Pancreas (tissue), 10 donors: Measurements from ENCODE around the gene FMO5. TPM values are rescaled to one million over a fixed set of nuclear protein-coding genes. Genes with fewer than 3 reads are reported as not detected.
"Not testable (repeated sequence)": the region's sequence is repeated elsewhere in the genome, so short reads cannot be mapped to it uniquely, and the experiment has no call there.

ENCODE experiments used
- ATAC-seq, 4 donors: fragments of 200-7000 bp; cut with Tn5 transposase; one replicate each; pipeline versions ENCODE4 v1.8.0 to v1.9.1; 2020; ENCODE audit warnings: mild to moderate bottlenecking in 4 of 4, moderate library complexity in 4 of 4
- DNase-seq, 6 donors: peaks; one replicate each; pipeline ENCODE4 v3.0.0-alpha.2; 2020
- FAIRE-seq: peaks from 2 replicates; lab custom pipeline; 2012; peaks lifted over from hg19 to GRCh38; lab: Jason Lieb, UNC
- H3K27ac ChIP-seq, 4 donors: fragments of 200-600 bp; sonication (generic); 1 replicate in 3 of 4; 2 replicates in 1 of 4; pipeline versions ENCODE4 v1.5.0 to v1.8.0; 2020
- H3K27me3 ChIP-seq, 4 donors: fragments of 200-600 bp; one replicate each; pipeline ENCODE4 v1.8.0; 2021
- H3K36me3 ChIP-seq, 3 donors: fragments of 200-600 bp; sonication (generic) in 1 of 3; one replicate each; pipeline versions ENCODE4 v1.5.0 to v1.8.0; 2020 to 2021
- H3K4me1 ChIP-seq, 3 donors: fragments of 200-600 bp; one replicate each; pipeline ENCODE4 v1.8.0; 2021
- H3K4me3 ChIP-seq, 4 donors: fragments of 200-600 bp; sonication (generic) in 2 of 4; one replicate each; pipeline versions ENCODE4 v1.5.0 to v1.8.0; 2020 to 2021
- H3K9me3 ChIP-seq, 4 donors: fragments of 200-600 bp; one replicate each; pipeline ENCODE4 v1.8.0; 2021
- CTCF ChIP-seq, 4 donors: fragments of 200-600 bp; sonication (generic) in 3 of 4; IDR thresholded peaks; one replicate each; pipeline versions ENCODE4 v1.5.0 to v1.8.0; 2021; ENCODE audit warnings: antibody characterized with exemption in 4 of 4
- WGBS, 2 donors: extraction: QIAGEN DNeasy Blood & Tissue Kit; methylation state at CpG; one replicate each; pipeline ENCODE4 v1.1.7; 2013; 5-methylcytosine and 5-hydroxymethylcytosine counted together
- intact Hi-C, 3 donors: fragments of 100-400 bp; cut with DNase I; formaldehyde crosslinking; loops; one replicate each; pipeline versions ENCODE4 v1.11.1 to v1.14.2; 2022
- polyA plus RNA-seq, 2 donors: library from polyadenylated mRNA; stranded (reverse); fragments of 200-250 nt; gene quantifications; one replicate each; pipeline ENCODE4 v1.2.3, GENCODE V29; 2013
- total RNA-seq, 6 donors: library from RNA; stranded (reverse); fragmentation: NEBNext Ultra II Directional in 4 of 6; extraction: Animal tissue kit (Norgen Biotek cat#: 25700) in 4 of 6; gene quantifications; one replicate each; pipeline versions ENCODE4 v1.2.1 to v1.2.4, GENCODE V29; 2021 to 2023
- donor health status: healthy with polysubstance abuse.
- donor health status: DM: no; HTN: no; CAD: no; lungs with moderate emphysema.
- donor health status: DM: no; HTN: no; CAD: no.
- donor health status: control.
- donor health status: control.
- donor health status: Bipolar disorder and iron deficiency.
- donor health status: DM: yes; HTN: yes; CAD: no.
- donor health status: DM: no; HTN: no; CAD: no.
- donor health status: DM: no; HTN: no; CAD: no.
- donor health status: DM: yes; HTN: yes; CAD: no.

Gene FMO5
- total and polyA plus RNA-seq, 8 donors = 7.5 to 32.5 (median 14.6) TPM

GRCh38 chr1:147241934-147242448, 16.9 kb upstream of the FMO5 start:
- Histone ChIP-seq H3K36me3 (no peaks in the 10 kb centered on the region), H3K4me3 (peak overlapping the region in 3 of 4 donors; percentile 33 to 97 (median 68)), H3K27ac (peak overlapping the region; percentile 39 to 88 (median 74)), H3K27me3 (no peaks in the 10 kb centered on the region), H3K9me3 (no peaks in the 10 kb centered on the region), H3K4me1 (peaks cover 18 to 44% (median 42%) of the 10 kb centered on the region in 3 donors)
- TF ChIP-seq CTCF (IDR thresholded peaks at IDR 0.05) = no peak
- 11 to 12% methylated on average over 9 of the region's 9 CpGs for WGBS, 2 donors
- DNase-seq (no peak), ATAC-seq (no peak), FAIRE-seq (no peak)
- intact Hi-C loops = loop anchor here in 1 of 3 donors (2.0 kb wide), 1 partner anchor 69 kb away; the partner anchor contains the start of gene PRKAB2

- H3K9me3 ChIP-seq, H3K27me3 ChIP-seq, H3K4me3 ChIP-seq, ATAC-seq, FAIRE-seq, DNase-seq, H3K27ac ChIP-seq, H3K36me3 ChIP-seq, intact Hi-C loops: not testable (repeated sequence)
- H3K4me1 ChIP-seq = peaks cover 33 to 58% (median 57%) of the 10 kb centered on the region in 3 donors
- WGBS, 2 donors = 85 to 89% methylated on average over 5 of the region's 5 CpGs
These were observed 15.1 kb upstream of the FMO5 start for GRCh38 chr1:147240131-147240721.

- ATAC-seq = no peak
- H3K27ac ChIP-seq = peak overlapping the region in 2 of 4 donors; percentile 72 to 79
- H3K27me3 ChIP-seq = no peaks in the 10 kb centered on the region
- no peaks in the 10 kb centered on the region for H3K36me3 ChIP-seq
- WGBS, 2 donors = 17 to 36% methylated on average over 11 of the region's 11 CpGs
- H3K4me1 ChIP-seq = peaks cover 33 to 54% (median 50%) of the 10 kb centered on the region in 3 donors
- DNase-seq = no peak
- H3K4me3 ChIP-seq = no peak overlapping the region
- no peak for FAIRE-seq
- TF ChIP-seq CTCF (IDR thresholded peaks at IDR 0.05) = no peak
- no peaks in the 10 kb centered on the region for H3K9me3 ChIP-seq
- intact Hi-C loops = loop anchor here in 1 of 3 donors (5.0 kb wide), 1 partner anchor 62 kb away; no protein-coding TSS in a partner anchor
These were observed 14.0 kb upstream of the FMO5 start for GRCh38 chr1:147238925-147239820.

GRCh38 chr1:147238053-147238902, 13.1 kb upstream of the FMO5 start:
- Histone ChIP-seq H3K27me3 (no peaks in the 10 kb centered on the region), H3K4me1 (peaks cover 33 to 49% (median 44%) of the 10 kb centered on the region in 3 donors), H3K36me3 (no peaks in the 10 kb centered on the region), H3K9me3 (no peaks in the 10 kb centered on the region), H3K4me3 (no peak overlapping the region), H3K27ac (peak overlapping the region; percentile 8 to 79 (median 50))
- intact Hi-C loops = loop anchor here in 1 of 3 donors (5.0 kb wide), 1 partner anchor 61 kb away; no protein-coding TSS in a partner anchor
- TF ChIP-seq CTCF (IDR thresholded peaks at IDR 0.05) = no peak
- 9 to 18% methylated on average over 3 of the region's 3 CpGs for WGBS, 2 donors
- DNase-seq = no peak
- peak; percentile 35 to 56 (median 44) for ATAC-seq
- FAIRE-seq = peak; percentile 49
